ENCODE data around the gene OR10H2. TPM values are rescaled to one million over a fixed set of nuclear protein-coding genes. Genes with fewer than 3 reads are reported as not detected.

Gene OR10H2
- total and polyA plus RNA-seq, 2 of the 8 experiments (the other 6 are each of a cell fraction or from before 2014, with no cell fraction given) = not detected

DNA sequence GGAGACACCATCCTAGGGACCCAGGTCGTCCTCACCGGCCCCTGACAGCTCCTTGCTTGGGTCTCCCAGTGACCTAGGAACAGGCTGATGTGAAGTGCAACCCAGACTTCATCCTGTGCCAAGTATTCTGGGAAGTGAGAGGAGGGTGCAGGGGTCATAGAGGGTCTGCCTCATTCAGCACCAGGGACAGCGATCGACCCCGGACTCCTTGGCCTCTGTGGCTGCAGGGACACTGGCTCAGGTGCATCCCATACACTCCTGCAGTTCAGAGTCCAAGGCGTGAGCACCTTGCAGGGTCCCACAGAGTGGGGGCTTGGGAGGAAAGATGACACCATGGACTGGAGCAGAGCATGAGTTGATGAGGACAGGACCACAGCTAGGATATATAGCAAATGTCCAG is 10.0 kb upstream of the OR10H2 start:
- WGBS, 2 experiments (ENCODE audit: extremely low coverage in 1 of 2, insufficient coverage in 1 of 2, insufficient read length in 1 of 2, insufficient replicate concordance in 2 of 2, low coverage in 1 of 2, low lambda C conversion rate in 2 of 2, missing lambda C conversion rate in 1 of 2) = 77% methylated on average over 6 of the region's 6 CpGs; no CpG with 5 or more reads in 1 of the 2 experiments
- CTCF ChIA-PET (ENCODE audit: partially characterized antibody) = no interaction called here
- no peaks in the 10 kb centered on the region for H3K36me3 ChIP-seq (ENCODE audit: control insufficient read depth in 2 of 4, insufficient read depth in 4 of 4, low read length in 3 of 4)
- TF ChIP-seq RAD21 (IDR thresholded peaks at IDR 0.05 in 1 of 2, conservative IDR thresholded peaks at IDR 0.05 in 1 of 2; ENCODE audit: low read depth in 2 of 2, low read length in 2 of 2) (no peak), SP1 (IDR thresholded peaks at IDR 0.05; ENCODE audit: low read depth, low read length) (no peak), HDAC6 (IDR thresholded peaks at IDR 0.05; ENCODE audit: low read depth, low read length) (no peak), NANOG (IDR thresholded peaks at IDR 0.05; ENCODE audit: insufficient read depth, low read depth, low read length, poor library complexity, severe bottlenecking) (no peak), ASH2L (IDR thresholded peaks at IDR 0.05; ENCODE audit: low read length) (no peak), GTF2F1 (IDR thresholded peaks at IDR 0.05; ENCODE audit: borderline replicate concordance, low read depth, low read length) (no peak), BACH1 (IDR thresholded peaks at IDR 0.05; ENCODE audit: low read length) (no peak), EZH2 (IDR thresholded peaks at IDR 0.05; ENCODE audit: low read depth, low read length, severe bottlenecking) (no peak), KDM1A (IDR thresholded peaks at IDR 0.05; ENCODE audit: borderline replicate concordance, low read length) (no peak)
- TF ChIP-seq, protein P1, sequence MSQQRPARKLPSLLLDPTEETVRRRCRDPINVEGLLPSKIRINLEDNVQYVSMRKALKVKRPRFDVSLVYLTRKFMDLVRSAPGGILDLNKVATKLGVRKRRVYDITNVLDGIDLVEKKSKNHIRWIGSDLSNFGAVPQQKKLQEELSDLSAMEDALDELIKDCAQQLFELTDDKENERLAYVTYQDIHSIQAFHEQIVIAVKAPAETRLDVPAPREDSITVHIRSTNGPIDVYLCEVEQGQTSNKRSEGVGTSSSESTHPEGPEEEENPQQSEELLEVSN (IDR thresholded peaks at IDR 0.05) = no peak
- TF ChIP-seq, protein P2, sequence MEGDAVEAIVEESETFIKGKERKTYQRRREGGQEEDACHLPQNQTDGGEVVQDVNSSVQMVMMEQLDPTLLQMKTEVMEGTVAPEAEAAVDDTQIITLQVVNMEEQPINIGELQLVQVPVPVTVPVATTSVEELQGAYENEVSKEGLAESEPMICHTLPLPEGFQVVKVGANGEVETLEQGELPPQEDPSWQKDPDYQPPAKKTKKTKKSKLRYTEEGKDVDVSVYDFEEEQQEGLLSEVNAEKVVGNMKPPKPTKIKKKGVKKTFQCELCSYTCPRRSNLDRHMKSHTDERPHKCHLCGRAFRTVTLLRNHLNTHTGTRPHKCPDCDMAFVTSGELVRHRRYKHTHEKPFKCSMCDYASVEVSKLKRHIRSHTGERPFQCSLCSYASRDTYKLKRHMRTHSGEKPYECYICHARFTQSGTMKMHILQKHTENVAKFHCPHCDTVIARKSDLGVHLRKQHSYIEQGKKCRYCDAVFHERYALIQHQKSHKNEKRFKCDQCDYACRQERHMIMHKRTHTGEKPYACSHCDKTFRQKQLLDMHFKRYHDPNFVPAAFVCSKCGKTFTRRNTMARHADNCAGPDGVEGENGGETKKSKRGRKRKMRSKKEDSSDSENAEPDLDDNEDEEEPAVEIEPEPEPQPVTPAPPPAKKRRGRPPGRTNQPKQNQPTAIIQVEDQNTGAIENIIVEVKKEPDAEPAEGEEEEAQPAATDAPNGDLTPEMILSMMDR (IDR thresholded peaks at IDR 0.05; ENCODE audit: control extremely low read depth in 1 of 3, insufficient read depth in 1 of 3, low read depth in 1 of 3, low read length in 3 of 3) = no peak

More for the DNA sequence above, 10.0 kb upstream of the OR10H2 start:
- Histone ChIP-seq H4K5ac (ENCODE audit: insufficient read length, low read depth, low read length) (no peak overlapping the region), H2AK5ac (ENCODE audit: low read depth, low read length) (no peak overlapping the region), H2AFZ (ENCODE audit: low read length) (no peak overlapping the region), H2BK12ac (ENCODE audit: low read depth, low read length) (no peak overlapping the region), H2BK15ac (ENCODE audit: low read length) (no peak overlapping the region), H3K4me3 (ENCODE audit: extremely low read depth in 1 of 4, insufficient read depth in 2 of 4, low read depth in 3 of 4, low read length in 4 of 4) (no peak overlapping the region), H3K23me2 (ENCODE audit: low read depth, low read length) (no peaks in the 10 kb centered on the region), H3K56ac (replicated peaks; ENCODE audit: insufficient read length, low read depth, low read length) (no peak overlapping the region), H3K9me3 (ENCODE audit: insufficient read depth in 2 of 2, low read depth in 1 of 2, low read length in 1 of 2) (peaks cover 70 to 74% of the 10 kb centered on the region in 2 experiments), H3K4ac (replicated peaks; ENCODE audit: insufficient read length, low read depth, low read length) (no peak overlapping the region), H3K23ac (ENCODE audit: insufficient read length) (no peak overlapping the region), H3K79me2 (ENCODE audit: control insufficient read depth in 1 of 2, insufficient read depth in 2 of 2, low read length in 2 of 2) (no peaks in the 10 kb centered on the region), H3K27me3 (replicated peaks in 1 of 4; ENCODE audit: control insufficient read depth in 3 of 4, extremely low read depth in 1 of 4, insufficient read depth in 3 of 4, low read length in 3 of 4) (no peaks in the 10 kb centered on the region), H4K20me1 (replicated peaks in 1 of 2; ENCODE audit: control insufficient read depth in 1 of 2, insufficient read depth in 2 of 2, low read length in 2 of 2) (no peaks in the 10 kb centered on the region), H3K14ac (ENCODE audit: insufficient read length) (no peak overlapping the region), H3K9ac (replicated peaks in 1 of 4; ENCODE audit: extremely low read depth in 1 of 4, low read depth in 3 of 4, low read length in 3 of 4) (no peak overlapping the region), H3K4me2 (ENCODE audit: insufficient read depth in 1 of 2, low read depth in 2 of 2, low read length in 2 of 2) (no peak overlapping the region), H3K18ac (ENCODE audit: extremely low read depth, low read length) (no peak overlapping the region), H3K4me1 (replicated peaks in 1 of 4; ENCODE audit: control insufficient read depth in 3 of 4, insufficient read depth in 4 of 4, low read length in 3 of 4) (no peaks in the 10 kb centered on the region), H3K79me1 (ENCODE audit: low read depth, low read length) (no peaks in the 10 kb centered on the region), H2BK20ac (ENCODE audit: low read length) (no peak overlapping the region), H3K27ac (ENCODE audit: low read depth, low read length) (no peak overlapping the region), H2BK5ac (ENCODE audit: low read depth, low read length) (no peak overlapping the region), H2BK120ac (replicated peaks; ENCODE audit: low read depth, low read length) (no peak overlapping the region), H4K8ac (ENCODE audit: extremely low read depth, insufficient read depth, low read length) (no peak overlapping the region), H4K91ac (replicated peaks; ENCODE audit: insufficient read length, low read length) (no peak overlapping the region)
- FAIRE-seq (no peak), DNase-seq (ENCODE audit: low read depth in 1 of 2, low spot score in 2 of 2) (no peak)
- POLR2A ChIA-PET (ENCODE audit: partially characterized antibody) = no interaction called here

Data from H1 (cell line).